ENCODE results near the gene GBX2.

DNA sequence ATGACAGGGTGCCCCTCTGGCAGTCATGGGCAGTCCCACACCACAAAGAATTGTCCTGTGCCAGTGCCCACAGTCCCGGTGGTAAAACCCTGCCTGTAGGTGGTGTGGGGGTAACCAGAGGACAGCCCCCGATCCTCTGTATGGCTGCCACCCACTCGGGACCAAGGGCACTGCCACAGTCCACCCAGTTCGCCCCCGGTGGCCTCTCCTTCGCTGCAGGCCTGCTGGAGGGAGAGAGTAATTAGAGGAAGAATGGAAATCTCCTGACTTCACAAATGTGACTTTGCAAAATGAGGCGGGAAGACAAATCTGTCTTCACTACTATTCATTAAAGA is 11.4 kb downstream of the GBX2 start:
- TF ChIP-seq TCF7 (IDR thresholded peaks at IDR 0.05; ENCODE audit: borderline replicate concordance), result no peak
- TF ChIP-seq, protein P1, sequence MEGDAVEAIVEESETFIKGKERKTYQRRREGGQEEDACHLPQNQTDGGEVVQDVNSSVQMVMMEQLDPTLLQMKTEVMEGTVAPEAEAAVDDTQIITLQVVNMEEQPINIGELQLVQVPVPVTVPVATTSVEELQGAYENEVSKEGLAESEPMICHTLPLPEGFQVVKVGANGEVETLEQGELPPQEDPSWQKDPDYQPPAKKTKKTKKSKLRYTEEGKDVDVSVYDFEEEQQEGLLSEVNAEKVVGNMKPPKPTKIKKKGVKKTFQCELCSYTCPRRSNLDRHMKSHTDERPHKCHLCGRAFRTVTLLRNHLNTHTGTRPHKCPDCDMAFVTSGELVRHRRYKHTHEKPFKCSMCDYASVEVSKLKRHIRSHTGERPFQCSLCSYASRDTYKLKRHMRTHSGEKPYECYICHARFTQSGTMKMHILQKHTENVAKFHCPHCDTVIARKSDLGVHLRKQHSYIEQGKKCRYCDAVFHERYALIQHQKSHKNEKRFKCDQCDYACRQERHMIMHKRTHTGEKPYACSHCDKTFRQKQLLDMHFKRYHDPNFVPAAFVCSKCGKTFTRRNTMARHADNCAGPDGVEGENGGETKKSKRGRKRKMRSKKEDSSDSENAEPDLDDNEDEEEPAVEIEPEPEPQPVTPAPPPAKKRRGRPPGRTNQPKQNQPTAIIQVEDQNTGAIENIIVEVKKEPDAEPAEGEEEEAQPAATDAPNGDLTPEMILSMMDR (IDR thresholded peaks at IDR 0.05 in 2 of 3, conservative IDR thresholded peaks at IDR 0.05 in 1 of 3; ENCODE audit: control insufficient read depth in 2 of 3, extremely low read depth in 1 of 3, insufficient read depth in 1 of 3, low read depth in 3 of 3, low read length in 3 of 3), result no peak
- TF ChIP-seq POLR2A (IDR thresholded peaks at IDR 0.05; ENCODE audit: low read depth, low read length), result no peak
- no peak for TF ChIP-seq SIN3A (IDR thresholded peaks at IDR 0.05; ENCODE audit: low read depth, low read length)
- no peak for TF ChIP-seq EP300 (IDR thresholded peaks at IDR 0.05; ENCODE audit: borderline replicate concordance in 1 of 2, control insufficient read depth in 1 of 2, low read depth in 2 of 2, low read length in 2 of 2)
- TF ChIP-seq, protein P2, sequence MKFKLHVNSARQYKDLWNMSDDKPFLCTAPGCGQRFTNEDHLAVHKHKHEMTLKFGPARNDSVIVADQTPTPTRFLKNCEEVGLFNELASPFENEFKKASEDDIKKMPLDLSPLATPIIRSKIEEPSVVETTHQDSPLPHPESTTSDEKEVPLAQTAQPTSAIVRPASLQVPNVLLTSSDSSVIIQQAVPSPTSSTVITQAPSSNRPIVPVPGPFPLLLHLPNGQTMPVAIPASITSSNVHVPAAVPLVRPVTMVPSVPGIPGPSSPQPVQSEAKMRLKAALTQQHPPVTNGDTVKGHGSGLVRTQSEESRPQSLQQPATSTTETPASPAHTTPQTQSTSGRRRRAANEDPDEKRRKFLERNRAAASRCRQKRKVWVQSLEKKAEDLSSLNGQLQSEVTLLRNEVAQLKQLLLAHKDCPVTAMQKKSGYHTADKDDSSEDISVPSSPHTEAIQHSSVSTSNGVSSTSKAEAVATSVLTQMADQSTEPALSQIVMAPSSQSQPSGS (IDR thresholded peaks at IDR 0.05; ENCODE audit: low read length), result no peak
- no peak for TF ChIP-seq KDM1A (IDR thresholded peaks at IDR 0.05; ENCODE audit: borderline replicate concordance)
- TF ChIP-seq HDAC6 (IDR thresholded peaks at IDR 0.05; ENCODE audit: unreplicated experiment), result no peak
- TF ChIP-seq, protein P3, sequence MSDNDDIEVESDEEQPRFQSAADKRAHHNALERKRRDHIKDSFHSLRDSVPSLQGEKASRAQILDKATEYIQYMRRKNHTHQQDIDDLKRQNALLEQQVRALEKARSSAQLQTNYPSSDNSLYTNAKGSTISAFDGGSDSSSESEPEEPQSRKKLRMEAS (IDR thresholded peaks at IDR 0.05; ENCODE audit: low read depth, low read length), result no peak
- TF ChIP-seq NRF1 (conservative IDR thresholded peaks at IDR 0.05; ENCODE audit: low read depth, low read length), result no peak

All from GM12878 (cell line).